Measurements from ENCODE around the gene EGLN3. TPM values are rescaled to one million over a fixed set of nuclear protein-coding genes. Genes with fewer than 3 reads are reported as not detected.
A peak's percentile ranks its signal among the peaks of the same experiment; 100 is the strongest.

The EGLN3 gene
- total and polyA plus RNA-seq, 2 of the 13 experiments (the other 11 are each of a cell fraction or from before 2014, with no cell fraction given), result 0.18 to 27.3 TPM

GRCh38 chr14:33999771-34000291, 49.0 kb upstream of the EGLN3 start (continued):
- TF ChIP-seq ZNF646 (CRISPR knock-in tag; IDR thresholded peaks at IDR 0.05), result no peak
- peak; percentile 84 for TF ChIP-seq CEBPB (IDR thresholded peaks at IDR 0.05; ENCODE audit: borderline replicate concordance, low read depth, low read length)
- 0 out of 2 replicates have a peak, but pooled peaks have one; percentile 62 for TF ChIP-seq TCF12 (IDR thresholded peaks at IDR 0.05)
- no peak for TF ChIP-seq TCF12 (CRISPR knock-in tag; IDR thresholded peaks at IDR 0.05)
- TF ChIP-seq BCL6 (CRISPR knock-in tag; IDR thresholded peaks at IDR 0.05), result no peak

GRCh38 chr14:33997611-33998010, 46.7 kb upstream of the EGLN3 start:
- Histone ChIP-seq H4K20me1 (ENCODE audit: insufficient read depth, low read length) (no peaks in the 10 kb centered on the region), H3K9me3 (ENCODE audit: low read length) (no peaks in the 10 kb centered on the region), H3K4me3 (replicated peaks in 1 of 3; ENCODE audit: insufficient read depth in 1 of 3, low read depth in 2 of 3, low read length in 3 of 3) (no peak overlapping the region), H3K4me2 (ENCODE audit: low read depth, low read length) (no peak overlapping the region), H3K27me3 (ENCODE audit: control insufficient read depth in 1 of 2, insufficient read depth in 2 of 2, low read length in 2 of 2) (peaks cover 0 to 18% of the 10 kb centered on the region in 2 experiments; a peak in 1 of 5 replicates), H3K79me2 (ENCODE audit: insufficient read depth, low read length) (no peaks in the 10 kb centered on the region), H3K4me1 (ENCODE audit: insufficient read depth, low read length) (no peaks in the 10 kb centered on the region), H2AFZ (ENCODE audit: low read length) (no peak overlapping the region), H3K36me3 (replicated peaks in 1 of 2; ENCODE audit: control insufficient read depth in 1 of 2, insufficient read depth in 2 of 2, low read length in 2 of 2) (no peaks in the 10 kb centered on the region), H3K27ac (ENCODE audit: extremely low read length, insufficient read depth, low read length) (no peak overlapping the region), H3K9ac (ENCODE audit: insufficient read depth, low read depth, low read length) (no peak overlapping the region)
- ChIA-PET CTCF (ENCODE audit: low intra/inter-chr PET ratio, low total read pairs) (no interaction called here), POLR2A (interaction anchor here (1.4 kb wide), 1 partner anchor 46 kb away, joined by 3 read pairs; no protein-coding TSS in a partner anchor)
- TF ChIP-seq MAFK (conservative IDR thresholded peaks at IDR 0.05 in 1 of 2, IDR thresholded peaks at IDR 0.05 in 1 of 2; ENCODE audit: low read length in 2 of 2), result peak; percentile 79 to 84
- peak; percentile 70 for TF ChIP-seq MAFF (IDR thresholded peaks at IDR 0.05; ENCODE audit: low read depth, low read length)
- no peak for TF ChIP-seq PRMT3 (CRISPR knock-in tag; IDR thresholded peaks at IDR 0.05; ENCODE audit: borderline replicate concordance, low read depth)
- TF ChIP-seq NFE2L2 (IDR thresholded peaks at IDR 0.05; ENCODE audit: low read length), result peak; percentile 89
- 14% methylated on average over 2 of the region's 2 CpGs for WGBS (ENCODE audit: low lambda C conversion rate)
- no peak for DNase-seq (ENCODE audit: low spot score)
- no TSS peak for BruUV-seq (replicated peaks)
- FAIRE-seq, result no peak
- in situ Hi-C loops (cut with HindIII; ENCODE audit: extremely low pct_ligation_motif_present, low pct_unique_long_range_greater_than_20kb), result no loop called here
- ATAC-seq, result no peak
- intact Hi-C loops (cut with micrococcal nuclease; ENCODE audit: unreplicated experiment), result no loop called here
